Measurements from ENCODE around the gene JAG2. TPM values are rescaled to one million over a fixed set of nuclear protein-coding genes. Genes with fewer than 3 reads are reported as not detected.

Gene JAG2
- total and polyA plus RNA-seq, 8 donors = 9.9 to 38.3 (median 11.0) TPM

GRCh38 chr14:105162669-105162979 lies 6.0 kb downstream of the JAG2 start:
- no peak for TF ChIP-seq CTCF (IDR thresholded peaks at IDR 0.05)
- no peaks in the 10 kb centered on the region for H3K9me3 ChIP-seq
- DNase-seq = no peak
- H3K27ac ChIP-seq = no peak overlapping the region
- intact Hi-C loops (cut with DNase I) = loop anchor here in 1 of 3 donors (10.0 kb wide), 1 partner anchor 68 kb away; no protein-coding TSS in a partner anchor
- no peak overlapping the region for H3K4me3 ChIP-seq
- no peak for FAIRE-seq
- H3K4me1 ChIP-seq = peaks cover 0 to 6% (median 3%) of the 10 kb centered on the region in 3 donors
- no peaks in the 10 kb centered on the region for H3K36me3 ChIP-seq
- ATAC-seq = no peak
- H3K27me3 ChIP-seq = no peaks in the 10 kb centered on the region
- WGBS, 2 donors = 94 to 95% methylated on average over 2 of the region's 2 CpGs

DNA sequence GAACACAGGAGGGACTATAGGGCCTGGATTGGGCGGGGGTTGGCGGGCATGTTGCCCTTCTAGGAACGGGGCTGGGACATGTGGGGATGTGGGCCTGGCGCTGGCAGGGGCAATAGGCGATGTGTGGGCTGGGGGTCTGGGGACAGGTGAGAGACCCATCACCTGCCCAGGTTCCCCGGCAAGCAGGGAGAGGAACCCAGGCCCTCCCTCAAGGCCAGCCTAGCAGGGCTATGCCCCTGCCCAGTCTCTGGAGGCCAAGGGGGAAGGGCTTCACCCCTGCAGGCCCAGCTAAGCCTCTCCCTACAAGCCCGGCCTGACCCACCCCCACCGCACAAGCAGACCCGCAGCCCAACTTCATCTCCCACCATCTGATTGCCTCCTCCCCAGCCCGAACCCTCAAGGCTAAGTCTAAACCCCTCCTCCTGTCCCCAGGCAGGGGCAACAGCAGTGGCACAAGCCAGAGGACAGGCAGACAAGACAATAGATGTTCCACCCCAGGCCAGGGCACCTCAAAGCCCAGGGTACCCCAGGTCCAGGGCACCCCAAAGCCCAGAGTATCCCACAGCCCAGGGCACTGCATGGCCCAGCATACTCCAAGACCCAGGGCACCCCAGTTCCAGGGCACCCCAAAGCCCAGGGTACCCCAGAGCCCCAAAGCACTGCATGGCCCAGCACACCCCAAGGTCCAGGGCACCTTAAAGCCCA lies 6.5 kb downstream of the JAG2 start:
- 75% methylated on average over 10 of the region's 10 CpGs for WGBS, 2 donors
- no peaks in the 10 kb centered on the region for H3K36me3 ChIP-seq
- ATAC-seq (peak in 3 of 4 donors; percentile 10 to 32 (median 18)), DNase-seq (peak in 1 of 6 donors; percentile 40), FAIRE-seq (no peak)
- H3K27ac ChIP-seq = no peak overlapping the region
- no peak for TF ChIP-seq CTCF (IDR thresholded peaks at IDR 0.05)
- no peaks in the 10 kb centered on the region for H3K9me3 ChIP-seq
- peaks cover 0 to 5% (median 3%) of the 10 kb centered on the region in 3 donors for H3K4me1 ChIP-seq
- H3K4me3 ChIP-seq = no peak overlapping the region
- intact Hi-C loops (cut with DNase I) = loop anchor here in 1 of 3 donors (10.0 kb wide), 1 partner anchor 67 kb away; no protein-coding TSS in a partner anchor
- no peaks in the 10 kb centered on the region for H3K27me3 ChIP-seq

GRCh38 chr14:105161309-105161708 lies 7.3 kb downstream of the JAG2 start:
- TF ChIP-seq CTCF (IDR thresholded peaks at IDR 0.05) = no peak
- H3K27me3 ChIP-seq = no peaks in the 10 kb centered on the region
- H3K27ac ChIP-seq = no peak overlapping the region
- no peak for FAIRE-seq
- 39 to 42% methylated on average over 15 of the region's 15 CpGs for whole genome bisulfite sequencing, 2 donors
- ATAC-seq = peak; percentile 19 to 53 (median 39)
- no peak overlapping the region for H3K4me3 ChIP-seq
- H3K9me3 ChIP-seq = no peaks in the 10 kb centered on the region
- intact Hi-C loops (cut with DNase I) = loop anchor here in 1 of 3 donors (10.0 kb wide), 1 partner anchor 67 kb away; no protein-coding TSS in a partner anchor
- no peaks in the 10 kb centered on the region for H3K36me3 ChIP-seq
- H3K4me1 ChIP-seq = no peaks in the 10 kb centered on the region
- peak in 3 of 6 donors; percentile 38 to 54 (median 53) for DNase-seq

DNA sequence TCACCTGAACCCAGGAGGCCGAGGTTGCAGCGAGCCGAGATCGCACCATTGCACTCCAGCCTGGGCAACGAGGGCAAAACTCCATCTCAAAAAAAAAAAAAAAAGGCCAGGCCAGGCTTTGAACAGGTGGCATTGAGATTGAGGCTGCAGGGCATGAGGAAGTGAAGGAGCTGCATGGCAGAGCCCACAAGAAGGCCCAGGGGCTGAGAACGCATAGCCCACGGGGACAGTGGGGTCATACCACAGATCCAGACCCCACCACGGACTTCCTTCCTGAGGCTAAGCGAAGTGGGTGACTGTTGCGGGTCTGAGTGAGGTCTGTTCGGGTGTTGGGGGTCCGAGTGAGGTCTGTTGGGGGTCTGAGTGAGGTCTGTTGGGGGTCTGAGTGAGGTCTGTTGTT lies 7.8 kb downstream of the JAG2 start:
- WGBS, 2 donors = 86 to 87% methylated on average over 12 of the region's 12 CpGs
- H3K27ac ChIP-seq = no peak overlapping the region
- H3K27me3 ChIP-seq = no peaks in the 10 kb centered on the region
- no peak for ATAC-seq
- H3K36me3 ChIP-seq = no peaks in the 10 kb centered on the region
- no peak for TF ChIP-seq CTCF (IDR thresholded peaks at IDR 0.05)
- DNase-seq = no peak
- no peaks in the 10 kb centered on the region for H3K9me3 ChIP-seq
- FAIRE-seq = no peak
- no peak overlapping the region for H3K4me3 ChIP-seq
- no peaks in the 10 kb centered on the region for H3K4me1 ChIP-seq
- intact Hi-C loops (cut with DNase I) = loop anchor here in 1 of 3 donors (10.0 kb wide), 1 partner anchor 66 kb away; no protein-coding TSS in a partner anchor

DNA sequence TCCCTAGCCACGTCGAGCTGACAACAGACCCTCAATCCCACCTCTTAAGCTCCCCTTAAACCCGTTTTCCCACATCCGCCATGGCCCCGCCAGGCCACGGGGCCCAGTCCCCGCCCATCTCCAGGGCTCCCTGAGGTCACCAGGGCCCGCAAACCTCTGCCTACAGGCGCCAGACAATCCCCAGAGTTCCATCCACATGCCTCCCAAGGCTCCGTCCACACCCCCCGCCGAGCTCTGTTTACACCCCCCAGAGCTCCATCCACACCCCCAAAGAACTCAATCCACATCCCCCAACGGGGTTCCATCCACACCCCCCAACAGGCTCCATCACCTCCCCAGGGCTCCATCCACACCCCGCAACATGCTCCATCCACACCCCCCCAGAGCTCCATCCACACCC lies 9.2 kb downstream of the JAG2 start:
- Histone ChIP-seq H3K36me3 (no peaks in the 10 kb centered on the region), H3K27ac (no peak overlapping the region), H3K9me3 (no peaks in the 10 kb centered on the region), H3K4me1 (no peaks in the 10 kb centered on the region), H3K4me3 (no peak overlapping the region), H3K27me3 (no peaks in the 10 kb centered on the region)
- DNase-seq (no peak), FAIRE-seq (no peak), ATAC-seq (no peak)
- TF ChIP-seq CTCF (IDR thresholded peaks at IDR 0.05) = no peak
- intact Hi-C loops (cut with DNase I) = no loop called here
- WGBS, 2 donors = 86 to 88% methylated on average over 14 of the region's 14 CpGs
